MM.1S (cell line): ENCODE results near the gene MBP.

Experiments used
- DNase-seq: peaks from one replicate; pipeline ENCODE4 v3.0.0-alpha.2; 2015
- H2AFZ ChIP-seq: fragments of 300-600 bp; sonication (generic); 2 replicates; pipeline ENCODE4 v1.6.0; 2016; ENCODE audit warnings: antibody characterized with exemption, low read length
- H3F3A ChIP-seq: fragments of 300-600 bp; sonication (generic); 2 replicates; pipeline ENCODE4 v1.6.1; 2016; ENCODE audit warnings: mild to moderate bottlenecking, antibody characterized with exemption, low read length, moderate library complexity, mixed read lengths; ENCODE audit not compliant: insufficient read depth
- H3K27ac ChIP-seq: fragments of 300-600 bp; sonication (generic); 2 replicates; pipeline ENCODE4 v1.5.1; 2016; ENCODE audit warnings: mild to moderate bottlenecking, low read length
- H3K27me3 ChIP-seq: fragments of 300-600 bp; sonication (generic); replicated peaks from 2 replicates; pipeline ENCODE4 v1.6.0; 2016; ENCODE audit warnings: low read length; ENCODE audit not compliant: insufficient read depth
- H3K36me3 ChIP-seq: fragments of 300-600 bp; sonication (generic); replicated peaks from 2 replicates; pipeline ENCODE4 v1.6.1; 2016; ENCODE audit warnings: mild to moderate bottlenecking, low read length, mixed read lengths; ENCODE audit not compliant: insufficient read depth
- H3K4me1 ChIP-seq: fragments of 300-600 bp; sonication (generic); 2 replicates; pipeline ENCODE4 v1.6.1; 2016; ENCODE audit warnings: low read length, mixed read lengths
- H3K4me2 ChIP-seq: fragments of 300-600 bp; sonication (generic); 2 replicates; pipeline ENCODE4 v1.6.0; 2016; ENCODE audit warnings: low read depth, low read length
- H3K4me3 ChIP-seq: fragments of 300-600 bp; sonication (generic); 2 replicates; pipeline ENCODE4 v1.5.1; 2016; ENCODE audit warnings: low read length, mixed read lengths
- H3K79me2 ChIP-seq: fragments of 300-600 bp; sonication (generic); 2 replicates; pipeline ENCODE4 v1.6.1; 2016; ENCODE audit warnings: mixed run types, low read length, mixed read lengths
- H3K9ac ChIP-seq: fragments of 300-600 bp; sonication (generic); 2 replicates; pipeline ENCODE4 v1.6.1; 2016; ENCODE audit warnings: low read length, mixed read lengths
- H3K9me2 ChIP-seq: fragments of 300-600 bp; sonication (generic); replicated peaks from 2 replicates; pipeline ENCODE4 v1.6.1; 2016; ENCODE audit warnings: mild to moderate bottlenecking, low read length, mixed read lengths; ENCODE audit not compliant: insufficient read depth
- H3K9me3 ChIP-seq: fragments of 300-600 bp; sonication (generic); replicated peaks from 2 replicates; pipeline ENCODE4 v1.6.1; 2016; ENCODE audit warnings: mild to moderate bottlenecking, low read length, mixed read lengths; ENCODE audit not compliant: insufficient read depth
- H4K20me1 ChIP-seq: fragments of 300-600 bp; sonication (generic); 2 replicates; pipeline ENCODE4 v1.6.1; 2016; ENCODE audit warnings: mild to moderate bottlenecking, low read length, moderate library complexity, mixed read lengths; ENCODE audit not compliant: insufficient read depth
- CTCF ChIP-seq: fragments of 300-600 bp; sonication (generic); IDR thresholded peaks from 2 replicates; pipeline ENCODE4 v1.5.1; 2016; ENCODE audit warnings: antibody characterized with exemption, low read length, mixed read lengths
- EZH2 ChIP-seq: fragments of 300-600 bp; sonication (generic); optimal IDR thresholded peaks from 2 replicates; pipeline ENCODE3; 2017; ENCODE audit warnings: low read depth, mild to moderate bottlenecking, antibody characterized with exemption, low read length, mixed read lengths
- EZH2phosphoT487 ChIP-seq: fragments of 300-600 bp; sonication (generic); IDR thresholded peaks from 2 replicates; pipeline ENCODE4 v1.6.1; 2018; ENCODE audit warnings: antibody characterized with exemption, low read length

The MBP gene

DNA sequence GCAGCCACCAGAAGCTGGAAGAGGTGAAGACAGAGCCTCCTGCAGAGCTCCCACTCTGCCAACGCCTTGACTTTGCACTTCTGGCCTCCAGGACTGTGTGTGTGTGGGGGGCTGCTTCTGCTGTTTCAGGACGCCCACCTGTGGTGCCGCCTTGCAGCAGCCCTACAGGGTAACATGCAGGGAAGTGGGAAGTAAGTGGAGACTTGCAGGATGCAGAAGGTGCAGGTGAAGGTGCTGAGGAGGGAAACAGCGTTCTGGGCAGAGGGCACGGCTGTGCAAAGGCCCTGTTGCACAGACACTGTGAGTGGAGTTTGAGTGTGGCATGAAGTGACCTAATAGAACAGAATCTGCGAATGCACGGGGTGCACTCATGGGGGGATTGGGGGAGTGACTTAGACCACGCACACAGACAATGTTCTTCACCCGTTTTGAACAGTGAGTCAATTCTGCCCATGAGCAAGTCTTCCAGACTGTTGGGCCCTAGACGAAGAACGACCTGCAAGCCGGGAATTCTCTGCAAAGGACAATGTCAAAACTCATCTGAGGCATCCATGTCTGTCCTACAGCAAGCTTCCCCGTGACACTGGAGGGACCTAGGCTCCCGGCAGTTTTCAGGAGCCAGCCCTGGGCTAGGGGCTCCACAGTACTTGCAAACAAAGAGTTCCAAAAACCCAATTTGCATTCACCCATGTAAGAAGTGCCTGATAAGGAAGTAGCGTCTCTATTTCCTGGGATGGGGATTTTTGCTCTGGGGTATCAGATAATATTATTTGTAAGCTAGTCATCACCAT lies 19.0 kb downstream of the MBP start:
- H3K9me3 ChIP-seq = no peaks in the 10 kb centered on the region
- no peak overlapping the region for H2AFZ ChIP-seq
- TF ChIP-seq EZH2phosphoT487 (no peak), EZH2 (no peak), CTCF (no peak)
- 0 out of 2 replicates have a peak, but pooled peaks cover 3% of the 10 kb centered on the region for H3K4me1 ChIP-seq
- no peaks in the 10 kb centered on the region for H3K36me3 ChIP-seq
- no peaks in the 10 kb centered on the region for H3K9me2 ChIP-seq
- no peak overlapping the region for H3K27ac ChIP-seq
- H3F3A ChIP-seq = no peaks in the 10 kb centered on the region
- no peaks in the 10 kb centered on the region for H3K27me3 ChIP-seq
- H4K20me1 ChIP-seq = no peaks in the 10 kb centered on the region
- no peak overlapping the region for H3K4me2 ChIP-seq
- no peak overlapping the region for H3K4me3 ChIP-seq
- H3K79me2 ChIP-seq = no peaks in the 10 kb centered on the region
- no peak overlapping the region for H3K9ac ChIP-seq
- no peak for DNase-seq

- Histone ChIP-seq H4K20me1 (no peaks in the 10 kb centered on the region), H3K27me3 (no peaks in the 10 kb centered on the region), H3K4me2 (no peak overlapping the region), H3K79me2 (no peaks in the 10 kb centered on the region), H3K9me3 (no peaks in the 10 kb centered on the region), H2AFZ (no peak overlapping the region), H3K9ac (no peak overlapping the region), H3K27ac (no peak overlapping the region), H3K4me3 (no peak overlapping the region), H3F3A (0 out of 2 replicates have a peak, but pooled peaks cover 2% of the 10 kb centered on the region), H3K9me2 (no peaks in the 10 kb centered on the region), H3K4me1 (peaks cover 9% of the 10 kb centered on the region; the same call in 1 of the 2 replicates), H3K36me3 (no peaks in the 10 kb centered on the region)
- TF ChIP-seq CTCF (no peak), EZH2 (no peak)
- no peak for DNase-seq
Measured at GRCh38 chr18:77112747-77113092, 19.9 kb downstream of the MBP start.

DNA sequence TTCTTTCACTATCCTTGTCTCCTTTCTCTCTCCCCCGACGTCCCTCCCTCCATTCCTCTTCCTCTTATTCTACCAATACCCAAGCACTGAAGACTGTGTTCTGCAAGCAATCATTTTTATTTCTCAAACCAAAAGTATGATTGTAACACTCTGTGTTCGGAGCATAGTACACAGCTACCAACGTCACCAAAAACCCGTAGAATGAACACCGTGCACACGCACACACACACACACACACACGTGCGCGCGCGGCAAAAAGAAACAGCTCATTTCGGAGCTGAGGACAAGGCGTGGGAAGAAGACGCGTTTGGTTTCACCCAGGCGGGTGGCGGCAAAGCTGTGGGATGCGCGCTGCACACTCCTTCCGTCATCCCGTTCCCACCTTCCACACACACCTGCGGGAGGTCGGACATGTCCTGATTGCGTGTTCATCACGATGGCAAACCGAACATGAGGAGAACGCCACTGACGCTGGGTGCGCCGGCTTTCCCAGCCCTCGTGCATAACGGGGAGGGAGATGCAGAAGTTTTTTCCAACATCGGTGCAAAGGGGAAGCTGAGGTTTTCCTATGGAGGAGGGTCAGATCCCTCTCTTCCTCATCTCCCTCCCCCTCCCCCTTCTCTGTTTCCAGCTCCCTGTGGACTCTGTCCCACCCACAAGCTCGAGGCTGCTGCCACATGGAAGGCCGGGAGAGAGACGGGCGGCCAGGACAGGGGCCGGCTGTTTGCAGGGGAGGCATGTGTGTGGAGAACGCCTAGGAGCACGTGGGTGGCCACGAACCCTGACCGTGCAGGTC lies 20.4 kb downstream of the MBP start:
- H3K9me3 ChIP-seq = no peaks in the 10 kb centered on the region
- no peaks in the 10 kb centered on the region for H4K20me1 ChIP-seq
- H3F3A ChIP-seq = 0 out of 2 replicates have a peak, but pooled peaks cover 2% of the 10 kb centered on the region
- no peaks in the 10 kb centered on the region for H3K79me2 ChIP-seq
- no peaks in the 10 kb centered on the region for H3K9me2 ChIP-seq
- DNase-seq = no peak
- no peak overlapping the region for H2AFZ ChIP-seq
- H3K27ac ChIP-seq = no peak overlapping the region
- H3K9ac ChIP-seq = no peak overlapping the region
- no peak overlapping the region for H3K4me2 ChIP-seq
- no peaks in the 10 kb centered on the region for H3K36me3 ChIP-seq
- TF ChIP-seq CTCF (no peak), EZH2 (no peak), EZH2phosphoT487 (no peak)
- H3K4me3 ChIP-seq = no peak overlapping the region
- no peaks in the 10 kb centered on the region for H3K27me3 ChIP-seq
- peaks cover 14% of the 10 kb centered on the region; the same call in 1 of the 2 replicates for H3K4me1 ChIP-seq
